NK-92 treated with Interleukin-12 subunit alpha and Interleukin-12 subunit beta, amount 100 ng/mL, for 24 hours (cell line): Measurements from ENCODE around the gene GYPA.
"Not testable (repeated sequence)": the region's sequence is repeated elsewhere in the genome, so short reads cannot be mapped to it uniquely, and the experiment has no call there.

Source experiments
- DNase-seq: peaks from one replicate; lab custom pipeline; 2025; lab: John Stamatoyannopoulos, UW

GYPA gene

GRCh38 chr4:144140594-144141295 is at the start of gene GYPA:
Gene GYPA (minus strand): TSS chr4:144140718. CDS start chr4:144140635, 83 bp downstream.
- not testable (repeated sequence) for DNase-seq

DNA sequence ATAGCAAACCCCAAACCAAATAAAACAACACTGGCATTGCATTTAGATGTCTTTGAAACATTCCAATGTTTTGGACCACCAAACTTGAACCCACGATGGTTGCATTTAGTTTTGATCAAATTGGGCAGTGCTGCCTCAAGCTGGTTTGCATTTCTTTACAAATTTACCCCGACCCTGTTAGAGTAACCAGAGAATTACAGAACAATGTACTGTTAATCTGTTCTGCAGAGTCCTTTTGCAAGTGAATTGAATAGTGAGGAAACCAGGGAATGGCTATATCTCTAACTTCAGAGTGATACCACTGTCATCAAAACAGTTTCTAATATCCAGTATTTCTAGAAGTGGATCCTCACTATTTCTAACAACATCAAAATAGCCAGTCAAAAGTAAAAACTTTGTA is 49.5 kb upstream of the GYPA start:
- DNase-seq, result no peak

DNA sequence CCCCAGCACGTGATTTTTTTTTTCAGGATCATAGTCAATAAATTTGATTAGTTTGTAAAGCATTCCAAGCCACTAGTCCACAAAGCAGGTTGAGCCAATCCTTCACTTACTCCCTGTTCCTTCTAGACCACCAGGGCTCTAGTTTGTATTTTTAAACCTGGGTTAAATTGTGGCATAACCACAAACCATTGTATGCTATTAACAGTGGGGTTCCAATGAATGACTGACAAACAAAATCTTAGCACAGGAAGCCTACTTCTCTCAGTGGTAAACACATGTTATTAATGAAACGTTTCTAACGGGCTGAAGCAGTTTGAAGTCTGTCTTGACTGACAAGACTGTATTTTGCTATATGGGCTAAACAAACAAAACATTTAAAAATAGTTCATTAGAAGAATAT is 48.6 kb upstream of the GYPA start:
- DNase-seq, result no peak

DNA sequence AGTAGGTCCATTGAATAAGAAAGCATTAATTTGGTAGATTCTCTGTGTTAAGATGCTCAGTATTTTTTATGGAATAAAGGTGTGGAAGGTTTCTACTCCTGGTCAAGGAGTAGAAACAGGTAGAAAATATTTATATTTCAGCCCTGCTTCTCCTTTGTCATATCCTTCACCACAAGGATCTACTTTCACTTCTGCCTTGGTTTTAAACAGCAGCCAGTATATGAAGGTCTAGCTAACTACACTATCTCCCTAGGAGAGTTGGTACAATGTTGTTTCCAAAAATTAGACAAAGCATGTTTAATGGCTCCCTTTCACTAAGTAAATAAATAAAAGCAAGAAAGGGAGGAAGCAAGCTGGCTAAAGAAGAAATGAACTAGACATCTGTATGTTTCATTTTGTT is 44.6 kb upstream of the GYPA start:
- DNase-seq, result no peak

GRCh38 chr4:144183165-144183564 is 42.6 kb upstream of the GYPA start:
- DNase-seq, result no peak

- DNase-seq, result no peak
Observed at GRCh38 chr4:144181391-144181790, 40.9 kb upstream of the GYPA start.

GRCh38 chr4:144179152-144179739 is 38.7 kb upstream of the GYPA start:
- DNase-seq, result no peak

DNA sequence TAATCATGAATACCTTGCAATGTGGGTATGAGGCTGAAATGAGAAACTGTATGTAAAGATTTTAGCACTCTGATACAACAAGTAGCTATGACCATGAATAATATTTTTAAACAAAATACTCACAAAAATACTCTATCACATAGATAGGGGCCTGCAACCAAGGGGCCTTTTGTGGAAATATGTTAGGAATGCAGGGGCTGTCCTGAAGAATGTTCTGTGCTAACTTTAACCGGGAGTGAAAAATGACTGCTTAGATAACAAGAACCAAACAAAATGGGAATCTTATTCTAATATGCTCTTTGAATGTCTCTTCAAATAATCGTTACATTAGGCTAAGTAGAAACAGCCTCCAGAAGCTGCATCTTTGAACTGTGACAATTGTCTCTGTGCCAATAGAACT is 37.9 kb upstream of the GYPA start:
- DNase-seq, result no peak

- no peak for DNase-seq
Observed at GRCh38 chr4:144176476-144176875, 36.0 kb upstream of the GYPA start.

- DNase-seq, result no peak
Observed at GRCh38 chr4:144174401-144175067, 34.0 kb upstream of the GYPA start.

DNA sequence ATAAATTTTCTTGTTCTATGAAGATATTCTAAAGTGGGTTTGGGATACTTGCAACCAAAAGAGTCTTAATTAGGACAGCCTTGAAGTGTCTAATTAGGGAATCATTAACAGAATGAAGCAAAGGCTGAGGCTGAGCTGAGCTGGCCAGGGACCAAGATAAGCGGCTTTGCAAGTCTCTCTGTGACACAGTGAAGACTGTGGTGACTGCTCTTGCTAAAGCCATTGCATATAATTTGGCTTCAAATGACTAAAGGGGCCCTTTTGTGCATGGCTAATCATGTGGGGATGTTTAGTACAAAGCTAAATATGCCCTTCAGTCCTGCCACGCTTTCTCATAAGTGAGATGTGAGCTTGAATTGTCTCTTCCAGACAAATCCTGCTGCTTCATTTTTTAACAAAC is 31.2 kb upstream of the GYPA start:
- no peak for DNase-seq

GRCh38 chr4:144169211-144169610 is 28.7 kb upstream of the GYPA start:
- DNase-seq, result no peak

GRCh38 chr4:144154044-144154443 is 13.5 kb upstream of the GYPA start:
- no peak for DNase-seq

- not testable (repeated sequence) for DNase-seq
Observed at GRCh38 chr4:144142690-144143326, 2.3 kb upstream of the GYPA start.

GRCh38 chr4:144141493-144141892 is 975 bp upstream of the GYPA start:
- DNase-seq, result no peak

- not testable (repeated sequence) for DNase-seq
Observed at GRCh38 chr4:144139991-144140390, 527 bp downstream of the GYPA start.

GRCh38 chr4:144139547-144139946 is 971 bp downstream of the GYPA start:
- DNase-seq, result not testable (repeated sequence)

DNA sequence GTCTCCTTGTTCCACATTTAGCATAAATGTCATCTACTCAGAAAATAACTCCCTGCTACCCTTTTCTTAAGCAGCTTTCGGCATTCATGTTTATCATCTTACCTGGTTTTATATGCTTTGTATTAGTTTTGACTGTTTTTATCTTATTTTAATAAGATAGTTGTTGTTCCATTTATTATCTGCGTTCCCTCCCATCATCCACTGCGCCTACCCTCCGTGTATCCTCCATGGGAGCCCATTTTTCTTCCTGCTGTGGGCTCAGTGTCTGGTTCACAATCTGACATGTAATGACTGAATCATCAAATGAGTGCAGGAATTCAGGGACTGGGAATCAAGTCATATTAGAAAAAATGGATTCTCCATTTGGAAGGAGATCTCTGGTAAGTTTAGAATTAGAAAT is 2.3 kb downstream of the GYPA start:
- DNase-seq, result not testable (repeated sequence)

DNA sequence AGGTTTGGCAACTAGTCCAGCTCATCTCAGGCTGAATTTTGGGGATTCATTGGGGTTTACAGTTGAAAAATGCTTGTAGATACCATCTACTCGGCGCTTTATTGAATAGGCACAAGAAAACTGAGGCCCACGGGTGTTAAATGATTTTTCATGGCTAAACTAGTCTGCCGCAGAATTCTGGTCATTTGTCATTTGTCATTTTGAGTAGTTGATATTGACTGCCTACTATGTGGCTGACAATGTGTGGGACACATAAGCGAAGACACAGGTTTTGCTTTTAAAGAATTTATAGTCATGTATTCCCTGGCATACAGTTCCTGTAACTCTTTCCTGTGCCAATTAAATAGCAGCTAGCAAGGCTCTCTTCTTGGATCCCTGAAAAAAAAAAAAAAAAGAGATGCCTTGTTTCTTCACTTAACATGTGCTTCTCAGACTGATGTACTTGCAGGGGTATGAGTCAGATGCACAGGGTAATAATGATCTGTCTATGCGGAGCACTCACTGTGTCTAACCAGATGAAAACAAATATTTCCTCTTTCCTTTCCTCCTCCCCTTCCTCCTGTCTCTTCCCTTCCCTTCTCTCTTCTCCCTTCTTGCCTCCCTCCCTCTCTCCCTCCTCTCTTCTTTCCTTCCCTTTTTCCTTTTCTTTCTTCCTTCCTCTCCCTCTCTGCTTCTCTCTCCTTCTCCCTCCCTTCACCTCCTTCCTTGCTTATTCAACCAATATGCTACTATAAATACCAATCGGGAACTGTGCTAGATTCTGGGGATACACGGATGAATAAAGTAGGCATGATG is 3.2 kb downstream of the GYPA start:
- not testable (repeated sequence) for DNase-seq

DNA sequence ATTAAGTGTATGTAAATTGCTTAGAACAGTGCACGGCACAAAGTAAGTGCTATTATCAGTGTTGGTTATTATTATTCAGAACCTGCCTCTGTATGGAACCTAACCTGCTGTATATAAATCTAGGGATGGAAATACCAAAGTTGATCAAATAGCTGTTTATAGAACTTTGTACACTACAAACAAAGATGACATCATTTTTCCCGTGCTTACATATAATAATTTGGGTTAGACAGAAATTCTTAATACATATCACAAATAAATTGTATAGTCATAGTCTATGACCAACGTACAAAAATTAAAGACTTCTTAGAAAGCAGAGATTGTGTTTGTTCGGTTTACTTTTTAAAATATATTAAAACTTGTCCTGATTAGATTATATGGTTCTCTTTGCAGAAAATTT is 4.3 kb downstream of the GYPA start:
- not testable (repeated sequence) for DNase-seq

- not testable (repeated sequence) for DNase-seq
Observed at GRCh38 chr4:144130167-144130566, 10.4 kb downstream of the GYPA start.

- DNase-seq, result not testable (repeated sequence)
Observed at GRCh38 chr4:144129336-144129875, 11.1 kb downstream of the GYPA start.
